Stimulated activated CD4-positive, alpha-beta T cell treated with anti-CD3 and anti-CD28 coated beads, Interleukin-12 subunit alpha, Interleukin-12 subunit beta, amount 100 ng/mL, for 4 hours (primary cell): ENCODE measurements around the gene NPC1L1.

Experiments
- DNase-seq: peaks from one replicate; pipeline ENCODE4 v3.0.0-alpha.2; 2020

NPC1L1 gene

GRCh38 chr7:44497155-44498027 is 43.7 kb downstream of the NPC1L1 start:
- DNase-seq: no peak

GRCh38 chr7:44496385-44496784 is 44.7 kb downstream of the NPC1L1 start:
- no peak for DNase-seq

- no peak for DNase-seq
Observed at GRCh38 chr7:44494960-44495359, 46.2 kb downstream of the NPC1L1 start.

- no peak for DNase-seq
Observed at GRCh38 chr7:44491229-44491628, 49.9 kb downstream of the NPC1L1 start.

GRCh38 chr7:44490351-44491200 is 50.6 kb downstream of the NPC1L1 start, which contains the start of gene NUDCD3:
Gene NUDCD3, minus strand, starts transcription at chr7:44490658. Its CDS starts 58 bp downstream, at chr7:44490600.
- peak; percentile 74 for DNase-seq

- no peak for DNase-seq
Observed at GRCh38 chr7:44489955-44490350, 51.2 kb downstream of the NPC1L1 start.

GRCh38 chr7:44488955-44489354 is 52.2 kb downstream of the NPC1L1 start:
- no peak for DNase-seq

- no peak for DNase-seq
Observed at GRCh38 chr7:44486693-44487092, 54.4 kb downstream of the NPC1L1 start.

GRCh38 chr7:44486001-44486400 is 55.1 kb downstream of the NPC1L1 start:
- DNase-seq: no peak

- DNase-seq: no peak
Observed at GRCh38 chr7:44484482-44485313, 56.4 kb downstream of the NPC1L1 start.

GRCh38 chr7:44482502-44483485 is 58.3 kb downstream of the NPC1L1 start:
- DNase-seq: no peak

- no peak for DNase-seq
Observed at GRCh38 chr7:44477938-44478337, 63.2 kb downstream of the NPC1L1 start.

- DNase-seq: peak; percentile 39
Observed at GRCh38 chr7:44477063-44477830, 63.9 kb downstream of the NPC1L1 start.

- DNase-seq: no peak
Observed at GRCh38 chr7:44476313-44476712, 64.8 kb downstream of the NPC1L1 start.

- DNase-seq: no peak
Observed at GRCh38 chr7:44473295-44473694, 67.8 kb downstream of the NPC1L1 start.

GRCh38 chr7:44472843-44473242 is 68.3 kb downstream of the NPC1L1 start:
- no peak for DNase-seq

GRCh38 chr7:44471850-44472249 is 69.3 kb downstream of the NPC1L1 start:
- DNase-seq: no peak

- DNase-seq: no peak
Observed at GRCh38 chr7:44471436-44471835, 69.7 kb downstream of the NPC1L1 start.

- no peak for DNase-seq
Observed at GRCh38 chr7:44470628-44471245, 70.4 kb downstream of the NPC1L1 start.

GRCh38 chr7:44470135-44470479 is 71.0 kb downstream of the NPC1L1 start:
- no peak for DNase-seq
